GM19351 (cell line): ENCODE results near the gene TMED6.

Experiments used
- ATAC-seq: cut with Tn5 transposase; IDR thresholded peaks from one replicate; pipeline ENCODE4 v1.9.1; 2021; ENCODE audit warnings: mild to moderate bottlenecking, moderate library complexity; ENCODE audit not compliant: unreplicated experiment

The TMED6 gene

GRCh38 chr16:69351309-69352027 lies at the start of gene TMED6:
TSS of gene TMED6 (minus strand) at chr16:69351786. CDS start at chr16:69351753, 33 bp downstream.
- no peak for ATAC-seq

GRCh38 chr16:69399361-69399760 lies 47.8 kb upstream of the TMED6 start:
- no peak for ATAC-seq

- no peak for ATAC-seq
Observed at GRCh38 chr16:69397821-69398521, 46.4 kb upstream of the TMED6 start.

- no peak for ATAC-seq
Observed at GRCh38 chr16:69396187-69397061, 44.8 kb upstream of the TMED6 start.

GRCh38 chr16:69395859-69396186 lies 44.2 kb upstream of the TMED6 start:
- ATAC-seq: no peak

- ATAC-seq: no peak
Observed at GRCh38 chr16:69393898-69394849, 42.6 kb upstream of the TMED6 start.

GRCh38 chr16:69386596-69386995 lies 35.0 kb upstream of the TMED6 start:
- ATAC-seq: no peak

- no peak for ATAC-seq
Observed at GRCh38 chr16:69384974-69385373, 33.4 kb upstream of the TMED6 start.

- ATAC-seq: no peak
Observed at GRCh38 chr16:69382421-69382820, 30.8 kb upstream of the TMED6 start.

GRCh38 chr16:69381231-69381630 lies 29.6 kb upstream of the TMED6 start:
- no peak for ATAC-seq

GRCh38 chr16:69378760-69379159 lies 27.2 kb upstream of the TMED6 start:
- ATAC-seq: no peak

- no peak for ATAC-seq
Observed at GRCh38 chr16:69378036-69378435, 26.4 kb upstream of the TMED6 start.

- no peak for ATAC-seq
Observed at GRCh38 chr16:69376393-69377059, 24.9 kb upstream of the TMED6 start.

GRCh38 chr16:69373019-69373418 lies 21.4 kb upstream of the TMED6 start:
- ATAC-seq: no peak

GRCh38 chr16:69371564-69371963 lies 20.0 kb upstream of the TMED6 start:
- ATAC-seq: no peak

GRCh38 chr16:69368866-69369265 lies 17.3 kb upstream of the TMED6 start:
- no peak for ATAC-seq

- no peak for ATAC-seq
Observed at GRCh38 chr16:69367980-69368379, 16.4 kb upstream of the TMED6 start.

- ATAC-seq: no peak
Observed at GRCh38 chr16:69366431-69366830, 14.8 kb upstream of the TMED6 start.

- no peak for ATAC-seq
Observed at GRCh38 chr16:69365901-69366300, 14.3 kb upstream of the TMED6 start.

- ATAC-seq: no peak
Observed at GRCh38 chr16:69364088-69364487, 12.5 kb upstream of the TMED6 start.
